CD8-positive, alpha-beta memory T cell (primary cell): ENCODE measurements around the gene ITGAV. TPM values are rescaled to one million over a fixed set of nuclear protein-coding genes. Genes with fewer than 3 reads are reported as not detected.

Experiments
- CTCF ChIA-PET: fragments of 350-600 bp; sonication (Branson Sonifier 250); formaldehyde crosslinking; loops from one replicate; lab custom pipeline; 2021; ENCODE audit warnings: antibody characterized with exemption; lab: Charles Lee
- POLR2A ChIA-PET: fragments of 350-600 bp; sonication (Branson Sonifier 250); formaldehyde crosslinking; loops from one replicate; lab custom pipeline; 2021; ENCODE audit warnings: antibody characterized with exemption; lab: Charles Lee
- DNase-seq, 5 donors: peaks; one replicate each; pipeline versions ENCODE4 v3.0.0 to v3.0.0-alpha.2; 2020 to 2022; ENCODE audit warnings: mixed read lengths in 1 of 5
- H3K27ac ChIP-seq: one replicate; pipeline ENCODE4 v1.7.0; 2013; ENCODE audit warnings: low read depth, mild to moderate bottlenecking, low read length, moderate library complexity
- H3K27me3 ChIP-seq: 2 replicates; pipeline ENCODE4 v1.7.0; 2013; ENCODE audit warnings: low read length, mild to moderate bottlenecking; ENCODE audit not compliant: insufficient read depth, poor library complexity, severe bottlenecking
- H3K36me3 ChIP-seq: 2 replicates; pipeline ENCODE4 v1.7.0; 2013; ENCODE audit warnings: mild to moderate bottlenecking, low read length, moderate library complexity; ENCODE audit not compliant: insufficient read depth
- H3K4me1 ChIP-seq: 2 replicates; pipeline ENCODE4 v1.7.0; 2013; ENCODE audit warnings: mild to moderate bottlenecking, low read length, moderate library complexity; ENCODE audit not compliant: insufficient read depth
- H3K4me3 ChIP-seq: 2 replicates; pipeline ENCODE4 v1.7.0; 2013; ENCODE audit warnings: mild to moderate bottlenecking, low read length
- H3K9me3 ChIP-seq: 2 replicates; pipeline ENCODE4 v1.7.0; 2013; ENCODE audit warnings: mild to moderate bottlenecking, low read length
- H3K27ac Mint-ChIP-seq, 8 donors: one replicate each; pipeline ENCODE4 v1.8.0; 2020 to 2021; ENCODE audit warnings: mixed read lengths in 8 of 8, mild to moderate bottlenecking in 6 of 8, inconsistent platforms in 3 of 8, moderate library complexity in 3 of 8
- H3K27me3 Mint-ChIP-seq, 2 donors: one replicate each; pipeline ENCODE4 v1.8.0; 2020 to 2021; ENCODE audit warnings: mixed read lengths in 2 of 2, mild to moderate bottlenecking in 1 of 2, moderate library complexity in 1 of 2
- H3K36me3 Mint-ChIP-seq, 3 donors: one replicate each; pipeline ENCODE4 v1.8.0; 2020 to 2021; ENCODE audit warnings: mixed read lengths in 3 of 3, inconsistent platforms in 1 of 3, mild to moderate bottlenecking in 1 of 3
- H3K4me1 Mint-ChIP-seq, 3 donors: one replicate each; pipeline ENCODE4 v1.8.0; 2020 to 2021; ENCODE audit warnings: mixed read lengths in 3 of 3, inconsistent platforms in 1 of 3, mild to moderate bottlenecking in 1 of 3
- H3K4me3 Mint-ChIP-seq, 7 donors: one replicate each; pipeline ENCODE4 v1.8.0; 2020 to 2021; ENCODE audit warnings: mixed read lengths in 7 of 7, mild to moderate bottlenecking in 6 of 7, moderate library complexity in 4 of 7, inconsistent platforms in 2 of 7
- H3K9me3 Mint-ChIP-seq, 5 donors: one replicate each; pipeline ENCODE4 v1.8.0; 2020 to 2022; ENCODE audit warnings: mixed read lengths in 5 of 5, mild to moderate bottlenecking in 3 of 5, moderate library complexity in 2 of 5, inconsistent platforms in 1 of 5
- polyA plus RNA-seq: library from polyadenylated mRNA; unstranded; fragments of 300-500 nt; fragmentation: Illumina TruSeq; gene quantifications from one replicate; pipeline ENCODE4 v1.2.3, GENCODE V29; 2021
- total RNA-seq, 2 experiments: library from RNA; stranded (reverse); gene quantifications; one replicate each; pipeline ENCODE4 v1.2.3, GENCODE V29; 2021

Gene ITGAV
- total and polyA plus RNA-seq, 3 experiments from 2014 or later, result 3.2 to 10.7 (median 8.7) TPM

- no peaks in the 10 kb centered on the region for H3K27me3 Mint-ChIP-seq
- Histone ChIP-seq H3K27me3 (no peaks in the 10 kb centered on the region), H3K36me3 (no peaks in the 10 kb centered on the region), H3K27ac (no peak overlapping the region), H3K4me1 (no peaks in the 10 kb centered on the region), H3K9me3 (no peaks in the 10 kb centered on the region), H3K4me3 (no peak overlapping the region)
- H3K27ac Mint-ChIP-seq, result no peak overlapping the region
- peaks cover 0 to 14% (median 13%) of the 10 kb centered on the region in 3 donors for H3K36me3 Mint-ChIP-seq
- no peak for DNase-seq
- no peaks in the 10 kb centered on the region for H3K4me1 Mint-ChIP-seq
- ChIA-PET POLR2A (no interaction called here), CTCF (no interaction called here)
- H3K4me3 Mint-ChIP-seq, result no peak overlapping the region
- H3K9me3 Mint-ChIP-seq, result no peaks in the 10 kb centered on the region
Observed at GRCh38 chr2:186618696-186619095, 28.8 kb downstream of the ITGAV start.

GRCh38 chr2:186623084-186623483 is 33.2 kb downstream of the ITGAV start:
- Histone ChIP-seq H3K27me3 (no peaks in the 10 kb centered on the region), H3K4me1 (no peaks in the 10 kb centered on the region), H3K36me3 (no peaks in the 10 kb centered on the region), H3K27ac (no peak overlapping the region), H3K9me3 (no peaks in the 10 kb centered on the region), H3K4me3 (no peak overlapping the region)
- DNase-seq, result no peak
- H3K4me1 Mint-ChIP-seq, result no peaks in the 10 kb centered on the region
- H3K36me3 Mint-ChIP-seq, result peaks cover 0 to 34% (median 27%) of the 10 kb centered on the region in 3 donors
- no peaks in the 10 kb centered on the region for H3K27me3 Mint-ChIP-seq
- POLR2A ChIA-PET, result no interaction called here
- H3K27ac Mint-ChIP-seq, result peak overlapping the region in 1 of 8 donors; percentile 62
- H3K9me3 Mint-ChIP-seq, result no peaks in the 10 kb centered on the region
- CTCF ChIA-PET, result no interaction called here
- no peak overlapping the region for H3K4me3 Mint-ChIP-seq

DNA sequence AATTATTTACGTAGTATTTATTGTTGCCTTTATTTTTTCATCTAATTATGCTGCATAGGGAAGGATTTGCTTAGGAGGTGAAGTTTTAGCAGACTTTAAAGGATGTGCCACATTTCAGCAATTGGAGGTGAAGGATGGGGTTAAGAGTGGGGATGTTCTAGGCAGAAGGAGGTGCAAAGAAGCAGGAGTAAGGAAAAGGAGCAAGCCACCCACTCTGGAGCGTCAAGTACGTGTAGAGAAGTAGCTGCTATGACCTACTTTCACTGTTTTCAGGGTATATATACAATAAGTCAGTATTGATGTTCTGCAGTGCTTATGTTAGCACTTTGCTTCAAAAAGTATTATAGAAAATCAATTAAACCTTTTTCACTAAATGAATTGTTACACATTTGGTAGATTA is 34.4 kb downstream of the ITGAV start:
- Mint-ChIP-seq H3K27me3 (no peaks in the 10 kb centered on the region), H3K4me1 (no peaks in the 10 kb centered on the region), H3K9me3 (no peaks in the 10 kb centered on the region), H3K36me3 (peaks cover 0 to 37% (median 29%) of the 10 kb centered on the region in 3 donors), H3K27ac (peak overlapping the region in 1 of 8 donors; percentile 35), H3K4me3 (no peak overlapping the region)
- no peaks in the 10 kb centered on the region for H3K9me3 ChIP-seq
- no peaks in the 10 kb centered on the region for H3K36me3 ChIP-seq
- no peak overlapping the region for H3K4me3 ChIP-seq
- CTCF ChIA-PET, result no interaction called here
- DNase-seq, result no peak
- no peaks in the 10 kb centered on the region for H3K27me3 ChIP-seq
- H3K27ac ChIP-seq, result no peak overlapping the region
- POLR2A ChIA-PET, result no interaction called here
- H3K4me1 ChIP-seq, result no peaks in the 10 kb centered on the region

- H3K4me3 Mint-ChIP-seq, result no peak overlapping the region
- ChIA-PET CTCF (no interaction called here), POLR2A (no interaction called here)
- Histone ChIP-seq H3K4me1 (no peaks in the 10 kb centered on the region), H3K27me3 (no peaks in the 10 kb centered on the region), H3K27ac (no peak overlapping the region), H3K4me3 (no peak overlapping the region), H3K36me3 (no peaks in the 10 kb centered on the region), H3K9me3 (no peaks in the 10 kb centered on the region)
- no peaks in the 10 kb centered on the region for H3K9me3 Mint-ChIP-seq
- no peaks in the 10 kb centered on the region for H3K4me1 Mint-ChIP-seq
- no peak for DNase-seq
- no peaks in the 10 kb centered on the region for H3K27me3 Mint-ChIP-seq
- peaks cover 0 to 17% (median 10%) of the 10 kb centered on the region in 3 donors for H3K36me3 Mint-ChIP-seq
- no peak overlapping the region for H3K27ac Mint-ChIP-seq
Observed at GRCh38 chr2:186629250-186629996, 39.6 kb downstream of the ITGAV start.

DNA sequence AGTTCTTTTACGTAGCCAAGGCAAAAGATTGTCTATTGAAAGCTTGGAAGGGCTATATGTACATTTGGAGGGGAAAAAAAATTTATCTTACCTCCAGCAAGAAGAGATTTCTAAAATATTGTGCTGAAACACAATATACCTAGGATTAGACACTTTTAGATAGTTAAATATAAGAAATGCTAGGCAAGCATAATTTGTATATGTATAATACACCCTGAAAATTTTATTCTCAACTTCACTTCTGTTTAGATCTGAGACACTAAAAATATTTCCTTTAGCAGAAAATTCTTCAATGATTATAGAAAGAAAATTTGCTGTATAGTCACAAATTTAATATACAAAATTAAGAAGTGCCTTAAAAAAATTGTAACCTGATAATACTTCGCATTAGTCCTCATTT is 42.6 kb downstream of the ITGAV start:
- Mint-ChIP-seq H3K4me3 (no peak overlapping the region), H3K4me1 (no peaks in the 10 kb centered on the region), H3K9me3 (no peaks in the 10 kb centered on the region), H3K27me3 (no peaks in the 10 kb centered on the region), H3K27ac (no peak overlapping the region), H3K36me3 (peaks cover 0 to 6% (median 6%) of the 10 kb centered on the region in 3 donors)
- no peak for DNase-seq
- no peaks in the 10 kb centered on the region for H3K36me3 ChIP-seq
- H3K27me3 ChIP-seq, result no peaks in the 10 kb centered on the region
- H3K9me3 ChIP-seq, result no peaks in the 10 kb centered on the region
- no peaks in the 10 kb centered on the region for H3K4me1 ChIP-seq
- CTCF ChIA-PET, result no interaction called here
- no peak overlapping the region for H3K27ac ChIP-seq
- H3K4me3 ChIP-seq, result no peak overlapping the region
- POLR2A ChIA-PET, result no interaction called here

DNA sequence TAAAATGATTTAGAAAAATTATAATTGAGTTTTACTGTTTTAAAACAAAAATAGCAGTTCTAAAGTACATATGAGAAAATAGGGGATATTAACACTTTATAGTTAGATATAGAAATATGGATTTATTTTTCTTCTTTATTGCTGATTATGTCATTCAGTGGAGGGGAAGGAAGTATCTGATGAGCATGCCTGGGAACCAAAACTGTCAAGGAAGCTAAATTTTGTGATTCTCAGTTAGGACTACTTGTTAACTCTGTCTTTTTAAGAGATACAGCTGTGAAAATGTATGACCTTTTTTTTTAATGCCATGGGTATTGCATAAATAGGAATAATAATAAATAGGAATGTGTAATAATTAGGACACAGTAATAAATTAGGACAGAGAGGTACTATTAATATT is 44.8 kb downstream of the ITGAV start:
- H3K27ac ChIP-seq, result no peak overlapping the region
- Mint-ChIP-seq H3K4me1 (peaks cover 0 to 4% (median 0%) of the 10 kb centered on the region in 3 donors), H3K27me3 (no peaks in the 10 kb centered on the region), H3K9me3 (no peaks in the 10 kb centered on the region), H3K27ac (no peak overlapping the region), H3K4me3 (no peak overlapping the region), H3K36me3 (peaks cover 0 to 12% (median 2%) of the 10 kb centered on the region in 3 donors)
- no peak for DNase-seq
- ChIA-PET CTCF (no interaction called here), POLR2A (no interaction called here)
- H3K27me3 ChIP-seq, result no peaks in the 10 kb centered on the region
- H3K4me1 ChIP-seq, result no peaks in the 10 kb centered on the region
- H3K9me3 ChIP-seq, result no peaks in the 10 kb centered on the region
- H3K36me3 ChIP-seq, result no peaks in the 10 kb centered on the region
- no peak overlapping the region for H3K4me3 ChIP-seq

- Histone ChIP-seq H3K36me3 (no peaks in the 10 kb centered on the region), H3K9me3 (no peaks in the 10 kb centered on the region), H3K4me1 (no peaks in the 10 kb centered on the region), H3K27ac (no peak overlapping the region), H3K4me3 (no peak overlapping the region), H3K27me3 (no peaks in the 10 kb centered on the region)
- Mint-ChIP-seq H3K4me3 (no peak overlapping the region), H3K27ac (peak overlapping the region in 1 of 8 donors; percentile 83), H3K27me3 (no peaks in the 10 kb centered on the region), H3K9me3 (no peaks in the 10 kb centered on the region), H3K36me3 (peaks cover 0 to 25% (median 4%) of the 10 kb centered on the region in 3 donors), H3K4me1 (peaks cover 0 to 4% (median 0%) of the 10 kb centered on the region in 3 donors)
- DNase-seq, result no peak
- CTCF ChIA-PET, result no interaction called here
- POLR2A ChIA-PET, result no interaction called here
Observed at GRCh38 chr2:186636800-186637496, 47.1 kb downstream of the ITGAV start.

GRCh38 chr2:186637497-186637800 is 47.6 kb downstream of the ITGAV start:
- H3K4me1 ChIP-seq, result no peaks in the 10 kb centered on the region
- no peaks in the 10 kb centered on the region for H3K27me3 ChIP-seq
- POLR2A ChIA-PET, result no interaction called here
- Mint-ChIP-seq H3K36me3 (peaks cover 0 to 26% (median 4%) of the 10 kb centered on the region in 3 donors), H3K4me3 (no peak overlapping the region), H3K27ac (peak overlapping the region in 1 of 8 donors; percentile 33), H3K9me3 (no peaks in the 10 kb centered on the region), H3K27me3 (no peaks in the 10 kb centered on the region), H3K4me1 (peaks cover 0 to 4% (median 0%) of the 10 kb centered on the region in 3 donors)
- no peaks in the 10 kb centered on the region for H3K36me3 ChIP-seq
- H3K9me3 ChIP-seq, result no peaks in the 10 kb centered on the region
- H3K4me3 ChIP-seq, result no peak overlapping the region
- no peak overlapping the region for H3K27ac ChIP-seq
- CTCF ChIA-PET, result no interaction called here
- no peak for DNase-seq
